Measurements from ENCODE around the gene GSTO2. TPM values are rescaled to one million over a fixed set of nuclear protein-coding genes. Genes with fewer than 3 reads are reported as not detected.

GSTO2 gene
- total RNA-seq, 2 donors from 2014 or later = 0.28 to 1.4 TPM

- Mint-ChIP-seq H3K27ac (peak overlapping the region; percentile 97), H3K9me3 (no peaks in the 10 kb centered on the region), H3K27me3 (no peaks in the 10 kb centered on the region), H3K4me1 (peaks cover 67% of the 10 kb centered on the region), H3K36me3 (ENCODE audit: low read depth) (peaks cover 38% of the 10 kb centered on the region), H3K4me3 (peak overlapping the region; percentile 88)
- peak; percentile 90 for ATAC-seq (replicated peaks)
Measured at GRCh38 chr10:104328896-104329710, 60.1 kb downstream of the GSTO2 start.

- Mint-ChIP-seq H3K36me3 (ENCODE audit: low read depth) (peaks cover 31% of the 10 kb centered on the region), H3K4me1 (peaks cover 63% of the 10 kb centered on the region), H3K27ac (peak overlapping the region; percentile 97), H3K9me3 (no peaks in the 10 kb centered on the region), H3K27me3 (no peaks in the 10 kb centered on the region), H3K4me3 (peak overlapping the region; percentile 88)
- ATAC-seq (replicated peaks) = peak; percentile 1
Measured at GRCh38 chr10:104329735-104330134, 60.8 kb downstream of the GSTO2 start.

- H3K36me3 Mint-ChIP-seq (ENCODE audit: low read depth) = peaks cover 31% of the 10 kb centered on the region
- peak overlapping the region; percentile 97 for H3K27ac Mint-ChIP-seq
- H3K4me1 Mint-ChIP-seq = peaks cover 64% of the 10 kb centered on the region
- no peaks in the 10 kb centered on the region for H3K27me3 Mint-ChIP-seq
- no peak for ATAC-seq (replicated peaks)
- no peaks in the 10 kb centered on the region for H3K9me3 Mint-ChIP-seq
- H3K4me3 Mint-ChIP-seq = peak overlapping the region; percentile 88
Measured at GRCh38 chr10:104330168-104331110, 61.5 kb downstream of the GSTO2 start.

GRCh38 chr10:104331208-104331838, 62.3 kb downstream of the GSTO2 start:
- H3K36me3 Mint-ChIP-seq (ENCODE audit: low read depth) = peaks cover 29% of the 10 kb centered on the region
- H3K4me3 Mint-ChIP-seq = peak overlapping the region; percentile 88
- H3K4me1 Mint-ChIP-seq = peaks cover 60% of the 10 kb centered on the region
- peak overlapping the region; percentile 75 for H3K27ac Mint-ChIP-seq
- no peaks in the 10 kb centered on the region for H3K9me3 Mint-ChIP-seq
- no peaks in the 10 kb centered on the region for H3K27me3 Mint-ChIP-seq
- no peak for ATAC-seq (replicated peaks)

- Mint-ChIP-seq H3K27me3 (no peaks in the 10 kb centered on the region), H3K9me3 (no peaks in the 10 kb centered on the region), H3K36me3 (ENCODE audit: low read depth) (peaks cover 20% of the 10 kb centered on the region), H3K4me1 (peaks cover 54% of the 10 kb centered on the region), H3K4me3 (peak overlapping the region; percentile 59), H3K27ac (peak overlapping the region; percentile 88)
- ATAC-seq (replicated peaks) = no peak
Measured at GRCh38 chr10:104332243-104333031, 63.5 kb downstream of the GSTO2 start.

- ATAC-seq (replicated peaks) = no peak
- peaks cover 21% of the 10 kb centered on the region for H3K36me3 Mint-ChIP-seq (ENCODE audit: low read depth)
- no peaks in the 10 kb centered on the region for H3K9me3 Mint-ChIP-seq
- H3K27ac Mint-ChIP-seq = peak overlapping the region; percentile 88
- H3K4me1 Mint-ChIP-seq = peaks cover 46% of the 10 kb centered on the region
- H3K27me3 Mint-ChIP-seq = no peaks in the 10 kb centered on the region
- peak overlapping the region; percentile 59 for H3K4me3 Mint-ChIP-seq
Measured at GRCh38 chr10:104333032-104333727, 64.2 kb downstream of the GSTO2 start.

- ATAC-seq (replicated peaks) = no peak
- H3K36me3 Mint-ChIP-seq (ENCODE audit: low read depth) = peaks cover 25% of the 10 kb centered on the region
- H3K4me3 Mint-ChIP-seq = peak overlapping the region; percentile 59
- H3K4me1 Mint-ChIP-seq = peaks cover 40% of the 10 kb centered on the region
- H3K27ac Mint-ChIP-seq = peak overlapping the region; percentile 88
- H3K9me3 Mint-ChIP-seq = no peaks in the 10 kb centered on the region
- no peaks in the 10 kb centered on the region for H3K27me3 Mint-ChIP-seq
Measured at GRCh38 chr10:104333728-104334373, 64.9 kb downstream of the GSTO2 start.

GRCh38 chr10:104334561-104334960, 65.6 kb downstream of the GSTO2 start:
- Mint-ChIP-seq H3K27ac (no peak overlapping the region), H3K36me3 (ENCODE audit: low read depth) (peaks cover 25% of the 10 kb centered on the region), H3K4me3 (peak overlapping the region; percentile 88), H3K27me3 (no peaks in the 10 kb centered on the region), H3K4me1 (peaks cover 33% of the 10 kb centered on the region), H3K9me3 (no peaks in the 10 kb centered on the region)
- ATAC-seq (replicated peaks) = no peak

- peak overlapping the region; percentile 97 for H3K27ac Mint-ChIP-seq
- ATAC-seq (replicated peaks) = no peak
- peaks cover 25% of the 10 kb centered on the region for H3K36me3 Mint-ChIP-seq (ENCODE audit: low read depth)
- peak overlapping the region; percentile 88 for H3K4me3 Mint-ChIP-seq
- peaks cover under 1% of the 10 kb centered on the region for H3K27me3 Mint-ChIP-seq
- peaks cover 31% of the 10 kb centered on the region for H3K4me1 Mint-ChIP-seq
- H3K9me3 Mint-ChIP-seq = no peaks in the 10 kb centered on the region
Measured at GRCh38 chr10:104334965-104335650, 66.1 kb downstream of the GSTO2 start.

- H3K27me3 Mint-ChIP-seq = peaks cover 4% of the 10 kb centered on the region
- ATAC-seq (replicated peaks) = peak; percentile 19
- peak overlapping the region; percentile 88 for H3K4me3 Mint-ChIP-seq
- H3K36me3 Mint-ChIP-seq (ENCODE audit: low read depth) = peaks cover 25% of the 10 kb centered on the region
- peak overlapping the region; percentile 97 for H3K27ac Mint-ChIP-seq
- H3K9me3 Mint-ChIP-seq = no peaks in the 10 kb centered on the region
- peaks cover 25% of the 10 kb centered on the region for H3K4me1 Mint-ChIP-seq
Measured at GRCh38 chr10:104336821-104337467, 68.0 kb downstream of the GSTO2 start.

GRCh38 chr10:104337521-104337984, 68.6 kb downstream of the GSTO2 start:
- H3K4me3 Mint-ChIP-seq = peak overlapping the region; percentile 88
- H3K27me3 Mint-ChIP-seq = peaks cover 4% of the 10 kb centered on the region
- H3K36me3 Mint-ChIP-seq (ENCODE audit: low read depth) = peaks cover 25% of the 10 kb centered on the region
- no peaks in the 10 kb centered on the region for H3K9me3 Mint-ChIP-seq
- H3K27ac Mint-ChIP-seq = peak overlapping the region; percentile 97
- peak; percentile 43 for ATAC-seq (replicated peaks)
- peaks cover 22% of the 10 kb centered on the region for H3K4me1 Mint-ChIP-seq

Measured in activated T-helper 17 cell treated with anti-CD3 and anti-CD28 coated beads, Interleukin-2, amount 50 U/mL, for 72 hours (primary cell).